Measurements from ENCODE around the gene SEH1L.

- TF ChIP-seq CTCF (IDR thresholded peaks at IDR 0.05; ENCODE audit: low read length): no peak
- TF ChIP-seq EZH2 (optimal IDR thresholded peaks at IDR 0.05; ENCODE audit: low read depth, low read length): no peak
- no peak for TF ChIP-seq EZH2phosphoT487 (IDR thresholded peaks at IDR 0.05; ENCODE audit: low read length)
These were observed 8.6 kb upstream of the SEH1L start for GRCh38 chr18:12939162-12939561.
